GM19438 (cell line): ENCODE results near the gene LRRC14B.
"Not testable (repeated sequence)": the region's sequence is repeated elsewhere in the genome, so short reads cannot be mapped to it uniquely, and the experiment has no call there.

ENCODE experiments used
- ATAC-seq: cut with Tn5 transposase; IDR thresholded peaks from one replicate; pipeline ENCODE4 v1.9.1; 2021; ENCODE audit warnings: low read depth; ENCODE audit not compliant: unreplicated experiment

The LRRC14B gene

DNA sequence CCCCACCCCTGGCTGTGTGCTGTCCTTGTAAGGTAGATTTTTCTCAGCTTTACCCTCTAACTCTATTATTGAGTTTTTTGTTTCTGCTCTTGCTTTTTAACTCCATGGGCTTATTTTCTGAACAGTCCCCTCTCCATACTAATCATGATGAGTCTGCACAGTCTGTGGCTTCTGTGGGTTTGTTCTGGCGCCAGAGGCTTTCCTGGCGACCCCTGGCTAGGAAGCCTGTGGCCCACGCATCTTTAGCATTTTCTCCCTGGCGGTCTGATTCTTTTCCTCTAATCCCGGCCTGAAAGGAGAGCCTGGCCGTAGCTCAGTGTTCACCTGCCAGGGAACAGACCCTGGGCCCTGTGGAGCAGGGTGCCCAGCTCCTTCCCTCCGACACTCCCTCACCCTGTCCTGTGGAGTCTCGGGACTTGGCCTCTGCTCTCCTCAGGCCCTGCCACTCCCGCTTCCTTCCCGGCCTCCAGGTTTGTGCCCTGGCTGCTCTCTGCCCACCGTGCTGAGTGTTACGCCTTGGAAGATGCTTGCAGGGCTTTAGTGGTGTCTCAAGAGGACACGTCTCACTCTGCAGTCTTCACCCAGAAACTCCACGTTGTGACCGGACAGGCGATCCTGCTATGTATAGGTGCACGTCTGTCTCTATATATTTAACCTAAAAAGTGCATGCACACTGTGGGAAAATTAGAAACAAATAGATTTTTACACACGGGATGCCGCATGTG lies 31.7 kb upstream of the LRRC14B start:
- no peak for ATAC-seq

DNA sequence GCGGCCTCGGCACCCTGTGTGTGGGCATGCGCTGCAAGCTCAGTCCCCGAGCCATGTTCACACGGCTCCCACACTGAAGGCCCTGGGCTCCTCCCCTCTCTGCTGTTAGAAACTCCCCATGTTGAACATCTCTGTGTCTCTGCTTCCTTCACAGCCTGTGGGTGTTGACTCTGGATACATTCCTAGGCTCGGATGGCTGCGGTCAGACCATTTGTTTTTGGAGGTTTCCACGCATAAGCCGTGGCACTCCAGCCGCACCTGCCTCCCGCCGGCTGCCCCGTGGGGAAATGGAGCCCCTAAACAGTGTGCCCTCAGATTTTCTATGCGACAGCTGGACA lies 31.2 kb upstream of the LRRC14B start:
- no peak for ATAC-seq

GRCh38 chr5:160921-161802 lies 30.1 kb upstream of the LRRC14B start:
- ATAC-seq: no peak

- ATAC-seq: no peak
These were observed 29.5 kb upstream of the LRRC14B start for GRCh38 chr5:161803-162110.

DNA sequence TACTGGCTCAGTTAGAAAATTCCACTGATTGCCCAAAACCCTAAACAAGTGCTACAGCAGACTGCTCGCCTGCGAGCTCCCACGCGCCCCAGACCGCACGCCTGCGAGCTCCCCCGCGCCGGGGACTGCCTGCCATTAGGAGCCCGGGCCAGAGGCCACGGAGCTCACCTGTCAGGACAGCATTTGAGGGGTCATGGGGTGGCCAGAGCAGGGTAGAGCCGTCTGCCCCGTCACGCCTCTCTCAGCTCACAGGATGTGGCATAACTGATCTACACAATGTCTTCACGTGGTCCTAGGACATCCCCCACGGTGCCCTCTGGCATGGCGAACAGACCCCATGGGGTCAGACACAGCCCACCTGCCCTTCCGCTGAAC lies 29.1 kb upstream of the LRRC14B start:
- no peak for ATAC-seq

DNA sequence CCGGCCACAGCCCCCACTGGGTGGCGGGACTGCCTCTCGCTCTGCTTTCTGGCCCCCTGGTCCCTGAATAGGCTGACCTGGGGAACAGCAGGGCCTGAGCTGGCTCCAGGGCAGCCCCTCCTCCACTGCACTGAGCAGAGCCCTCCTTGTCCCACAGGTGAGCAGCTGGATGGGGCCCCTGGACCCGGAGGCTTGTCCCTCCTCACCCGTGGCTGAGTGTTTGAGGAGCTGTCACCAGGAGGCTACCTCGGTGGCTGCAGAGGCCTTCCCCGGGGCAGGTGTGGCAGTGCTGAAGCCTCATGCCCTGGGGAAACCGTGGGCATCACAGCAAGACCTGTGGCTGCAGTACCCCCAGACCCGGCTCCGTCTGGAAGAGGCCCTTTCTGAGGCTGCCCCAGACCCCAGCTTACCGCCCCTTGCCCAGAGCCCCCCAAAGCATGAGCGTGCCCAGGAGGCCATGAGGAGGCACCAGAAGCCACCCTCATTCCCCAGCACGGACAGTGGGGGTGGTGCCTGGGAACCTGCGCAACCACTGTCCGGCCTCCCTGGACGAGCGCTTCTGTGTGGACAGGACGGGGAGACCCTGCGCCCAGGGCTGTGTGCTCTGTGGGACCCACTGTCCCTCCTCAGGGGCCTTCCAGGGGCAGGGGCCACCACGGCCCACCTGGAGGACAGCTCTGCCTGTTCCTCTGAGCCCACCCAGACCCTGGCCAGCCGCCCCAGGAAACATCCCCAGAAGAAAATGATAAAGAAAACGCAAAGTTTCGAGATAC lies 28.5 kb upstream of the LRRC14B start:
- ATAC-seq: no peak

- no peak for ATAC-seq
These were observed 28.0 kb upstream of the LRRC14B start for GRCh38 chr5:163338-163620.

- no peak for ATAC-seq
These were observed 27.5 kb upstream of the LRRC14B start for GRCh38 chr5:163841-164240.

DNA sequence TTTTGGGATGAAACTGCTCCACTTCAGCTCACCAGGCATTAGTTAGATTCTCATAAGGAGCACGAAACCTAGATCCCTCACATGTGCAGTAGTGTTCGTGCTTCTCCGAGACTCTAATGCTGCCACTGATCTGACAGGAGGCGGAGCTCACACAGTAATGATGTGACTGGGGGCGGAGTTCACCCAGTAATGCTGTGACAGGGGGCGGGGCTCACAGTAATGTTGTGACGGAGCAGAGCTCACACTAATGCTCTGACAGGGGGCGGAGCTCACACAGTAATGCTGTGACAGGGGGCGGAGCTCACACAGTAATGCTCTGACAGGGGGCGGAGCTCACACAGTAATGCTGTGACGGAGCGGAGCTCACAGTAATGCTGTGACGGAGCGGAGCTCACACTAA lies 27.1 kb upstream of the LRRC14B start:
- ATAC-seq: no peak

- not testable (repeated sequence) for ATAC-seq
These were observed 26.5 kb upstream of the LRRC14B start for GRCh38 chr5:164783-165182.

GRCh38 chr5:166441-167372 lies 24.6 kb upstream of the LRRC14B start:
- no peak for ATAC-seq

- ATAC-seq: no peak
These were observed 23.8 kb upstream of the LRRC14B start for GRCh38 chr5:167511-167910.

GRCh38 chr5:167982-168660 lies 23.2 kb upstream of the LRRC14B start:
- ATAC-seq: no peak

DNA sequence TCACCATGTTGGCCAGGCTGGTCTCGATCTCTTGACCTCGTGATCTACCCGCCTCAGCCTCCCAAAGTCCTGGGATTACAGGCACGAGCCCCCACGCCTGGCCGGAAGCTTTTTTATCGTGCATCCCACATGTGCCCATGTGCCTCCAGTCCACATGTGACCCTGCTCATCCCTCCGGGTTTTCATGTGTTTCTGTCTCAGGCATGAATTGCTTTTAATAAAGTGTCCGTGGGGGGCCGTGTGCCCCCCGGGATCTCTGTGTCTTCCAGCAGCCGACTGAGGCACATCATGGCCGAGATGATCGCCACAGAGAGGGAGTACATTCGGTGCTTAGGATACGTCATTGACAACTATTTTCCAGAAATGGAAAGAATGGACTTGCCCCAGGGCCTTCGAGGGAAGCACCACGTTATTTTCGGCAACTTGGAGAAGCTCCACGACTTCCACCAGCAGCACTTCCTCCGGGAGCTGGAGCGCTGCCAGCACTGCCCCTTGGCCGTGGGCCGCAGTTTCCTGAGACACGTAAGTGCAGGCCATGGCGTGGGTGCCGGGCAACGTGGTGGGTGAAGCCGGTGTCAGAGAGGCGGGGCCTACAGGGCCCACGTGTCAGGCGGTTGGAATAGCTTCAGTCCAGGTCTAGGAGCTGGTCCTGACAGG lies 22.1 kb upstream of the LRRC14B start:
- ATAC-seq: no peak

- no peak for ATAC-seq
These were observed 21.6 kb upstream of the LRRC14B start for GRCh38 chr5:169728-170094.

- ATAC-seq: no peak
These were observed 20.1 kb upstream of the LRRC14B start for GRCh38 chr5:170971-171800.

- no peak for ATAC-seq
These were observed 19.4 kb upstream of the LRRC14B start for GRCh38 chr5:171801-172331.

DNA sequence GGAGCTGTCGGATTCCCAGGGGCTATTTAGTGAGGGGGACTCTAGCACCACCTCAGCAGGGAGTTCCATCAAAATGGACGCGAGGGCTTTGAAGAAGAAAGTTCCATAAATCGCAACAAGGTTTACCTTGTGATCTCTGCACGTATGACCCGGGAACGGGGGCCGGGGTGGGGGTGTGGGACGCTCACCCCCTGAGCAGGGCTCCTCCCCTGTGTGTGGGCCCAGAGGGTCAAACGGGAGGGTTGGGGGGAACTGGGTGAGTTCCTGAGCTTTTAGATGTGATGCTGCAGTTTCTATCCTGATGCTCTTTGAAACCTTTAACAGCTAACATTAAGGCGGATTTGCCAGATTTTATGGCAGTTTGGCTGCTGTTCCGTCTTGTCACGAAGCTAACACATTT lies 18.9 kb upstream of the LRRC14B start:
- no peak for ATAC-seq

DNA sequence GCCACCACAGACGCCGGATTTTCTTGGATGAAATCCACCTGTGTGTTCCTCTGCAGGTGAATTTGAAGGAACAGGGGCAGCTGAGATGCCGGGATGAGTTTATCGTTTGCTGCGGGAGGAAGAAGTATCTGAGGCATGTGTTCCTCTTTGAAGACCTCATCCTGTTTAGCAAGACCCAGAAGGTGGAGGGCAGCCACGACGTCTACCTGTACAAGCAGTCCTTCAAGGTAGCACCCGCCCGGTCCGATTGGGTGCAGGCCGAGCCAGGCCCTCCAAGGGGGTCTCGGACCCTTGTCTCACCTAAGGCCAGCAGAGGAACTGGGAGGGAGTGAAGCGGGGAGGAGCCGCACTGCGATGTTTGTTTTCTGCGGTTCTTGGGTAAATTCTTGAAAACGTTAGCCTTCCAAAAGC lies 18.4 kb upstream of the LRRC14B start:
- no peak for ATAC-seq
